ENCODE measurements around the gene CDKL2. TPM values are rescaled to one million over a fixed set of nuclear protein-coding genes. Genes with fewer than 3 reads are reported as not detected.

Gene CDKL2
- total RNA-seq, 1 experiment from 2014 or later = 5.7 TPM

DNA sequence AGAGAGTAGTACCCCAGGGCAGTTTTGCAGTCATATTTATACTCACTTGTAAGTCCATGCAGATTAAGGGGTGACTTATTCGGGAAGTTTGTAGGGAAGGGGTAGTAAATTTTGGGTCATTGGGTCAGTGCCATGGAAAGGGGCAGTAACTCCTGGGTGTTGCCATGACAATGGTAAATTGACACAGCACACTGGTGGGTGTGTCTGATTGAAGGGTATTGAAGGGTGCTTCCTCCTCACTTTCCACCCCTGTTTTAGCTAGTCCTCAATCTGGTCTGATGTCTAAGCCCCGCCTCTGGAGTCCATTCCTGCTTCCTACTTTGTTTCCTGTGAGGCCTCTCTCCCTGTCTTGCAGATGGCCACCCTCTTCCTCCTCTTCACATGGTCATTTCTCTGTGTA lies 62.6 kb downstream of the CDKL2 start:
- ChIA-PET CTCF (no interaction called here), POLR2A (no interaction called here)
- Histone ChIP-seq H3K36me3 (ENCODE audit: control insufficient read depth, insufficient read depth, low read length) (no peaks in the 10 kb centered on the region), H3K9me3 (ENCODE audit: control insufficient read depth, insufficient read depth, low read depth, low read length) (no peaks in the 10 kb centered on the region), H3K4me1 (ENCODE audit: control insufficient read depth, insufficient read depth, low read length) (no peaks in the 10 kb centered on the region), H3K4me3 (ENCODE audit: low read depth in 2 of 2, low read length in 2 of 2) (no peak overlapping the region), H3K27me3 (ENCODE audit: control insufficient read depth, insufficient read depth, low read length) (no peaks in the 10 kb centered on the region), H3K27ac (ENCODE audit: low read length) (no peak overlapping the region)
- BruUV-seq (replicated peaks) = no TSS peak
- intact Hi-C loops (cut with micrococcal nuclease; ENCODE audit: unreplicated experiment) (no loop called here), in situ Hi-C loops (cut with HindIII; ENCODE audit: low pct_unique_long_range_greater_than_20kb, low sequenced_read_pairs) (no loop called here)
- TF ChIP-seq TCF7L2 (IDR thresholded peaks at IDR 0.05; ENCODE audit: low read depth, low read length) (no peak), SIN3A (IDR thresholded peaks at IDR 0.05; ENCODE audit: borderline replicate concordance, insufficient read depth, low read depth, low read length) (no peak), POLR2AphosphoS5 (IDR thresholded peaks at IDR 0.05; ENCODE audit: low read depth, low read length) (no peak)
- TF ChIP-seq, protein P1, sequence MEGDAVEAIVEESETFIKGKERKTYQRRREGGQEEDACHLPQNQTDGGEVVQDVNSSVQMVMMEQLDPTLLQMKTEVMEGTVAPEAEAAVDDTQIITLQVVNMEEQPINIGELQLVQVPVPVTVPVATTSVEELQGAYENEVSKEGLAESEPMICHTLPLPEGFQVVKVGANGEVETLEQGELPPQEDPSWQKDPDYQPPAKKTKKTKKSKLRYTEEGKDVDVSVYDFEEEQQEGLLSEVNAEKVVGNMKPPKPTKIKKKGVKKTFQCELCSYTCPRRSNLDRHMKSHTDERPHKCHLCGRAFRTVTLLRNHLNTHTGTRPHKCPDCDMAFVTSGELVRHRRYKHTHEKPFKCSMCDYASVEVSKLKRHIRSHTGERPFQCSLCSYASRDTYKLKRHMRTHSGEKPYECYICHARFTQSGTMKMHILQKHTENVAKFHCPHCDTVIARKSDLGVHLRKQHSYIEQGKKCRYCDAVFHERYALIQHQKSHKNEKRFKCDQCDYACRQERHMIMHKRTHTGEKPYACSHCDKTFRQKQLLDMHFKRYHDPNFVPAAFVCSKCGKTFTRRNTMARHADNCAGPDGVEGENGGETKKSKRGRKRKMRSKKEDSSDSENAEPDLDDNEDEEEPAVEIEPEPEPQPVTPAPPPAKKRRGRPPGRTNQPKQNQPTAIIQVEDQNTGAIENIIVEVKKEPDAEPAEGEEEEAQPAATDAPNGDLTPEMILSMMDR (IDR thresholded peaks at IDR 0.05) = no peak
- TF ChIP-seq, protein P2, sequence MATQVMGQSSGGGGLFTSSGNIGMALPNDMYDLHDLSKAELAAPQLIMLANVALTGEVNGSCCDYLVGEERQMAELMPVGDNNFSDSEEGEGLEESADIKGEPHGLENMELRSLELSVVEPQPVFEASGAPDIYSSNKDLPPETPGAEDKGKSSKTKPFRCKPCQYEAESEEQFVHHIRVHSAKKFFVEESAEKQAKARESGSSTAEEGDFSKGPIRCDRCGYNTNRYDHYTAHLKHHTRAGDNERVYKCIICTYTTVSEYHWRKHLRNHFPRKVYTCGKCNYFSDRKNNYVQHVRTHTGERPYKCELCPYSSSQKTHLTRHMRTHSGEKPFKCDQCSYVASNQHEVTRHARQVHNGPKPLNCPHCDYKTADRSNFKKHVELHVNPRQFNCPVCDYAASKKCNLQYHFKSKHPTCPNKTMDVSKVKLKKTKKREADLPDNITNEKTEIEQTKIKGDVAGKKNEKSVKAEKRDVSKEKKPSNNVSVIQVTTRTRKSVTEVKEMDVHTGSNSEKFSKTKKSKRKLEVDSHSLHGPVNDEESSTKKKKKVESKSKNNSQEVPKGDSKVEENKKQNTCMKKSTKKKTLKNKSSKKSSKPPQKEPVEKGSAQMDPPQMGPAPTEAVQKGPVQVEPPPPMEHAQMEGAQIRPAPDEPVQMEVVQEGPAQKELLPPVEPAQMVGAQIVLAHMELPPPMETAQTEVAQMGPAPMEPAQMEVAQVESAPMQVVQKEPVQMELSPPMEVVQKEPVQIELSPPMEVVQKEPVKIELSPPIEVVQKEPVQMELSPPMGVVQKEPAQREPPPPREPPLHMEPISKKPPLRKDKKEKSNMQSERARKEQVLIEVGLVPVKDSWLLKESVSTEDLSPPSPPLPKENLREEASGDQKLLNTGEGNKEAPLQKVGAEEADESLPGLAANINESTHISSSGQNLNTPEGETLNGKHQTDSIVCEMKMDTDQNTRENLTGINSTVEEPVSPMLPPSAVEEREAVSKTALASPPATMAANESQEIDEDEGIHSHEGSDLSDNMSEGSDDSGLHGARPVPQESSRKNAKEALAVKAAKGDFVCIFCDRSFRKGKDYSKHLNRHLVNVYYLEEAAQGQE (IDR thresholded peaks at IDR 0.05; ENCODE audit: insufficient read depth in 1 of 2, low read depth in 2 of 2, low read length in 1 of 2) = no peak
- no peak for DNase-seq (ENCODE audit: low read depth, low spot score)
- ATAC-seq = no peak

DNA sequence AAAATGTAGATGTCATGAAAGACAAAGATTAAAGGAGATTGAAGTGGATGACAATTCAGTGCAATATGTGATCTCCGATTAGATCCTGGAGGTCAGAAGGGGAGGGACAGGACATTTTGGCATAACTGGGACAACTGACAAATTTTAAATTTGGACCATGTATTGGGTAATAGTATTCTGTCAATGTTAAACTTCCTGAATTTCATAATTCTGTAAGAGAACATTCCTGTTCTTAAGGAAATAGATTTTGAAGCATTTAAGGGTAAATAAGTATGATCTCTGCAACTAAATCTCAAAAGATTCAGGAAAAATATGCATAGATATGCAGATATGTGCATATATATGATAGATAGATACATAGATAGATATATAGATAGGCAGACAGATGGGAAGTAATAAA lies 63.4 kb downstream of the CDKL2 start:
- ATAC-seq (no peak), DNase-seq (ENCODE audit: low read depth, low spot score) (no peak)
- no peaks in the 10 kb centered on the region for H3K4me1 ChIP-seq (ENCODE audit: control insufficient read depth, insufficient read depth, low read length)
- in situ Hi-C loops (cut with HindIII; ENCODE audit: low pct_unique_long_range_greater_than_20kb, low sequenced_read_pairs) (no loop called here), intact Hi-C loops (cut with micrococcal nuclease; ENCODE audit: unreplicated experiment) (no loop called here)
- H3K27ac ChIP-seq (ENCODE audit: low read length) = no peak overlapping the region
- ChIA-PET CTCF (no interaction called here), POLR2A (no interaction called here)
- H3K9me3 ChIP-seq (ENCODE audit: control insufficient read depth, insufficient read depth, low read depth, low read length) = no peaks in the 10 kb centered on the region
- BruUV-seq (replicated peaks) = no TSS peak
- H3K27me3 ChIP-seq (ENCODE audit: control insufficient read depth, insufficient read depth, low read length) = no peaks in the 10 kb centered on the region
- H3K36me3 ChIP-seq (ENCODE audit: control insufficient read depth, insufficient read depth, low read length) = no peaks in the 10 kb centered on the region
- no peak for TF ChIP-seq SIN3A (IDR thresholded peaks at IDR 0.05; ENCODE audit: borderline replicate concordance, insufficient read depth, low read depth, low read length)
- TF ChIP-seq, protein P1 (IDR thresholded peaks at IDR 0.05) = no peak
- TF ChIP-seq POLR2AphosphoS5 (IDR thresholded peaks at IDR 0.05; ENCODE audit: low read depth, low read length) = no peak
- TF ChIP-seq TCF7L2 (IDR thresholded peaks at IDR 0.05; ENCODE audit: low read depth, low read length) = no peak
- TF ChIP-seq, protein P2 (IDR thresholded peaks at IDR 0.05; ENCODE audit: insufficient read depth in 1 of 2, low read depth in 2 of 2, low read length in 1 of 2) = no peak
- H3K4me3 ChIP-seq (ENCODE audit: low read depth in 2 of 2, low read length in 2 of 2) = no peak overlapping the region
